GM21737 (cell line): Measurements from ENCODE around the gene ECI1.
"Not testable (repeated sequence)": the region's sequence is repeated elsewhere in the genome, so short reads cannot be mapped to it uniquely, and the experiment has no call there.

Experiments used
- ATAC-seq: cut with Tn5 transposase; IDR thresholded peaks from one replicate; pipeline ENCODE4 v1.9.1; 2021; ENCODE audit warnings: mild to moderate bottlenecking, moderate library complexity; ENCODE audit not compliant: unreplicated experiment

ECI1 gene

GRCh38 chr16:2257726-2258125, 6.3 kb upstream of the ECI1 start:
- no peak for ATAC-seq

- no peak for ATAC-seq
Measured at GRCh38 chr16:2256531-2257140, 5.2 kb upstream of the ECI1 start.

GRCh38 chr16:2253293-2253692, 1.9 kb upstream of the ECI1 start:
- ATAC-seq, result no peak

GRCh38 chr16:2252806-2253148, 1.4 kb upstream of the ECI1 start:
- ATAC-seq, result no peak

- ATAC-seq, result no peak
Measured at GRCh38 chr16:2250652-2251295, 613 bp downstream of the ECI1 start.

GRCh38 chr16:2246301-2246885, 5.0 kb downstream of the ECI1 start:
- no peak for ATAC-seq

- ATAC-seq, result no peak
Measured at GRCh38 chr16:2244926-2245795, 6.2 kb downstream of the ECI1 start.

- ATAC-seq, result no peak
Measured at GRCh38 chr16:2244301-2244700, 7.1 kb downstream of the ECI1 start.

- ATAC-seq, result no peak
Measured at GRCh38 chr16:2243781-2244180, 7.6 kb downstream of the ECI1 start.

GRCh38 chr16:2243031-2243528, 8.3 kb downstream of the ECI1 start:
- no peak for ATAC-seq

GRCh38 chr16:2242598-2242997, 8.8 kb downstream of the ECI1 start:
- ATAC-seq, result no peak

- not testable (repeated sequence) for ATAC-seq
Measured at GRCh38 chr16:2240331-2240730, 11.1 kb downstream of the ECI1 start.

GRCh38 chr16:2238838-2239675, 12.3 kb downstream of the ECI1 start:
- ATAC-seq, result no peak

GRCh38 chr16:2238150-2238837, 13.1 kb downstream of the ECI1 start:
- no peak for ATAC-seq

GRCh38 chr16:2237493-2238149, 13.8 kb downstream of the ECI1 start:
- no peak for ATAC-seq

- ATAC-seq, result no peak
Measured at GRCh38 chr16:2237102-2237482, 14.3 kb downstream of the ECI1 start.

- no peak for ATAC-seq
Measured at GRCh38 chr16:2236337-2237101, 14.9 kb downstream of the ECI1 start, which contains the start of gene DNASE1L2. Gene DNASE1L2 (plus strand): TSS chr16:2236444. CDS start chr16:2236817, 373 bp downstream.

GRCh38 chr16:2235695-2236336, 15.6 kb downstream of the ECI1 start:
- no peak for ATAC-seq
